HL-60/S4 treated with retinoic acid at 250 ng/mL for 4 days and 3 days (cell line): Measurements from ENCODE around the gene ZHX3.
"Not testable (repeated sequence)": the region's sequence is repeated elsewhere in the genome, so short reads cannot be mapped to it uniquely, and the experiment has no call there.

Source experiments
- in situ Hi-C: fragments of 300-500 bp; cut with MboI; formaldehyde crosslinking; loops from 2 replicates; pipeline ENCODE4 v1.7.0; 2022; ENCODE audit warnings: low sequenced_read_pairs

The ZHX3 gene

DNA sequence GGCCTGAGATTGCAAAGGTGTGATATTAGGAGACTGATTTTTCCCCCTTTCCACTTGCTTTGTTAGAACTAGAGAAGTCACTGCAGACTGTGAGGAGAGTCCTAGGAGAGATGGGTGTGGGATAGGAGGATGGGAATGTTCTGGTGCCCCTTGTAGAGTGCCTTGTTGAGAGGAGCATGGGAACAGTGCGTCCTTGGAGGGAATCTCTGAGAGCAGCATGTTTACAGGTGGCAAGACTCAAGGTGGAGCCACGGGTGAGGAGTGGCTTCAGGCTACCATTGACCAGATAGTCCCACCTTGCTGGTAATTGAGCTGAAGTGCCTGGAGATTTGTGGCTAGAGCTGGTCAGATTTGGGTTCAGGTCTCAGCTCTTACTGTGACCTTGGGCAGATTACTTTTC lies 174.2 kb downstream of the ZHX3 start:
- in situ Hi-C loops, result no loop called here

DNA sequence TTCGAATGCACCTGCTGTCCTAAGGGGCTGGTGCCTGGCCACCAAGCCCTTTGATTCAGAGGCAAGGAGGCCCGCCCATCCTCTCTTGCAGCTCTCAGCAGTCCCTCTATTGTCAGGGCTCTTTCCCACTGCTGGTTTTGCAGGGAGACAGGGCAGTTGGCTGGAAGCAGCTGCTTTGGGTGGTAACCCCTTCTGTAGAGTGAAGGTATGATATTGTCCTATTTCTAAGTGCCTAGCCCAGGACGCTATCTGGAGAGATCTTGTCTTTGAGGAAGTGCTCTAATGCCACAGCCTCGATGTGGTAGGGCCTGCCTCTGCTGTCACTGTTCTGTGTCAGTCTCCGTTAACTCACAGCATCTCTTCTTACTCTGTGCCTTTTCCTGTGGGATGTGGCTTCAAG lies 174.6 kb downstream of the ZHX3 start:
- in situ Hi-C loops, result no loop called here

DNA sequence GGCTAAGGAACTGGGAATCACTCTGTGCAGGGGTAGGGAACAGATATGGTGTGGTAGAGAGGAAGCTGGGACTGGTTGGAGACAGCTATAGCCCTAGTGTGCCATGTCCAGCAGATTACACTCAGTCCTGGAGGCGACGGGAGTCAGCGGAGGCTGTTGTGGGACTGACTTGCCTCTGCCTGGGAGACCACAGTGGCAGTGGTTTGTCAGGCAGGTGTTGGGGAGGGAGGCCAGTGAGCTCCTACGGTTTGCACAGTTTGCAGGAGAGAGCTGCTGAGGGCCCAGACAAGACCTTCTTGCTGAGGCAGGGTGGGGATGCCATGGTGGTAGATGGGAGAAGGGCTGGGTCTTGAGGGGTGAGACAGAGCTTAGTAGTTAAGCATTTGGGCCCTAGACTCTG lies 175.3 kb downstream of the ZHX3 start:
- in situ Hi-C loops, result no loop called here

DNA sequence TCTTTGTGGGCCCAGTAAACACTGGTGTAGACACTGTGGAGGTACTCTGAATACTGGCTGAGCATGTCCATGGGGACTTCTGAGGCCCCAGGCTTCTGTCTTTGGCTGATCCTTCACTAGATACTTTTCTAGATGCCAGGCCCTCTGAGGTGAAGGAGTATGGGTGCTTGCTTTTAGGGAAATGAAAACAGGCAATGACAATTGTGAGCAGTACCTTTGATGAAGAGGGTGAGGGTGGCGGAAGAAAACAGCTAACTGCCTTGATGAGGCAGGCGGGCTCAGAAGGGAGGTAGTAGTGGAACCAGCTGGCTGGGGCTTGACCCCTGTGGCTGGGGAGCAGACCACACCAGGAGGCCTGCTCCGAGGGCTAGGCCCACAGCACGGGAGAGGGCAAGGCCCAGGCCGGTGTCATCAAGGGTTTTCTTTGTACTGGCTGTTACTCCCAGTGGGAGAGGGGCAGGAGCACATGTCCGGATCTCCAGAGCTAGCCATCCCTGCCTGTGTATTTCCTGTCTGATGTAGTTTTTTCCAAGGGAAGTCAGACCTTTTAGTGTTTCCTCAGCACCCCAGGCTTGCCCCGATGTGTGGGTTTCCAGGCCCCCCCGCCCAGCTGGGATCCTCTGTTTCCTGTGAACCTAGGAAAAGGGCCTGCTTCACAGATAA lies 176.2 kb downstream of the ZHX3 start:
- in situ Hi-C loops, result no loop called here

DNA sequence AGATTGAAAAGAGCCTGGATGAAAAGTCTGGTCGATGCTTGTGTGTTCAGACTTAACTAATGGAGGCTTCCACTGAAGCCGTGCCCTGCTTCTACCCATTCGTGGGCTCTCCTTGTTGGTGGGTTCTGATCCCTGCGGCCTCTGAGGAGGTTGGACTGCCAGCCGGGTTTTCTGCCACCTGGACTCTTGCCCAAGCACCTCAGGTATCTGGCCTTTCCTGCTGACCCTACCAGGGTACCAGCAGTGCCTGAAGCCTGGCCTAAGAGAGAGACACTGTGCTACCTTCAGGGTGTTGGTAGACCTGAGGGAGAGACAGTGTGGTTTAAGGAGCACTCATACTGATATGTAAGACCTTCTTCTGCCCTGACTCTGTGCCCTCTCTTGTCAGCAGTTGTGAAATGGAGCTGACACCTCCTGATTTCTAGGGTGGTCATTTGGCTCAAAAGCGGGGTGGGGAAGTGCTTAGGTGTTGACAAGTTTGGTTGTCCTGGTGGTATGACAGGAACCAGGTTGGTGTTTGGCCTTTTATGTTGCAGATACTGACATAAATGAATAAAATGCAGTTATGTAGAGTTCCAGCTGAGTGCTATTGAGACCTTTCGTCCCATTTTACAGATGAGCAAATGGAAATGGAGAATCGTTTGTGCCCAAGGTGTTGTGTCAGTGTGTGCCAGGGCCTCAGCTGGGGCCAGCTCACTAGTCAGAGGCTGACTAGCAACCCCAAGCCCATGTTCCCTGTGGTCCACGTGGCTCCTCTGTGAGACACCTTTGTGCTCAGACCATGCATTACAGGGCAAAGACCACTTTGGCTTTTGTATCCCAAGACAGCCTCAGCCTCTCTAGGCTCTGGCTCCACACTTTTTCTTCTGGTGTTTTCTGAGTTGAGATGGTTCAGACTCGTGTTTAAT lies 177.1 kb downstream of the ZHX3 start:
- in situ Hi-C loops, result no loop called here

DNA sequence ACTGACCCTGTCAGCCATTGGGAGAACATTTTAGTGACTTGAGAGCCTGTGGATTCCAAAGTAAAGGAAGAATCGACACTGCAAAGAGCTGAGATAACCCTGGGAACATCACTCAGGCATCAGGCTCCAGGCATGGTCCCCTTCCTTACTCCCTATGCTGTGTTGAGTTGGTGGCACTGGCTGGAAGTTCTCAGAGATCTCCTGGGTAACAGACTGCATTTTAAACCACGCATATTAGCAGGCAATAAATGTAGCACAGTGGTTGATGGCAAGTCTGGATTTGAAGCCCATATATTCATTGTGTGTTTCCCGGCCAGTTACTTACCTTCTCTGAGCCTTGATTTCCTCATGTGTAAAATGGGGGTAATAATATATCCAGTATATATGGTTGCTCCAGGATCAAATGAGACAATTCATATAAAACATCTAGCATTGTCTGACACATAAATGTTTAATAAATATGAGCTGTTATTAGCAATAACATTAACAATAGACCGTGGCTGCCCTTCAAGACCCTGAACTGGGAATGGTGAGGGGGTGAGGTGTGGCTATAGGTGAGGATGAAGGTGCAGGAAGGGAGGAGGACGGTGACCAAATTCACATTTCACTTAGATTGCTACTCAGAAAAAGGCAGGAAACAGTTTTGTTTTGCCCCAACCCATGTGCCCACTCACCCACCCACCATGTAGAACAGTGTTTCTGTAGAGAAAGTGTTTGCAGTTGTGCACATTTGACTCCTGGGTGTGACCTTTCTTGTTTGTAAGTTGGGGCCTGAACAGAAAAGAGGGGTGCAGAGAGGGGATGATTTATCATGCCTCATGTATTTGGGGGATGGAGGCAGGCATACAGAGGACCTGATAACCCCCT lies 178.1 kb downstream of the ZHX3 start:
- in situ Hi-C loops, result no loop called here

DNA sequence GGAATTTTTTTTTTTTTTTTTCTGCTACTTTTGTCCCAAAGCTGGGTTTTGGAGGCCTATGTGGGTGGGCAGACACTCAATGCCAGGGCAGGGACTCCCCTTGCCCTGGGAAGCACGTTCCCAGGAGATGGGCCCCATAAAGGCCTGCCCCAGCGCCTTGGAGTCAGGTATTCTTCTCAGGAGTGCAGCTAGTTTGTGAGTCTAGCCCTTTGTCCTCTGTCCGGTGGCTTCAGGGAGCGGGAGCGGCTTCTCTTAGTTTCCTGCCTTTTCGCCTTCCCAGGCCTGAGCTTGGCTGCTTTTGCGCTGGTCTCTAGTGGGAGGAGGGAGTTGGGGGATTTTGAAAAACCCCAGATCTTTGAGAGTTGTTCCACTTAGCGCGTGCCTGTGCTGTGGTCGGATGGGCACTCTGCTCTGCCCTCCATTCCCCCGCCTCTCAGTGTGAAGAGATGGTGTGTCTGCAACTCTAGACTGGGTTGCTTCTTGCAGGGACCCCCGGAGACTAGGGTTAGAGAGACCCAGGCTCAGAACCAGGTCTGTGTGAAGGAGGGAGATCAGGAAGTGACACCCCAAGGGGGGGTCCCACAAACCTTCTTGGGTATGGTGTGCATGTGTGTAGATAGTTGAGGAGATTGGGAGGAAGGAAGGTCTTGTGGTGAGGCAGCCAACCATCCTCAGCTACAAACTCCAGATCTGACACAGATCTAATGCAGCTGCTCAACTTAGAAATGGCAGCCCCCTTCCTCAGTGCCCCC lies 178.9 kb downstream of the ZHX3 start:
- in situ Hi-C loops, result no loop called here

DNA sequence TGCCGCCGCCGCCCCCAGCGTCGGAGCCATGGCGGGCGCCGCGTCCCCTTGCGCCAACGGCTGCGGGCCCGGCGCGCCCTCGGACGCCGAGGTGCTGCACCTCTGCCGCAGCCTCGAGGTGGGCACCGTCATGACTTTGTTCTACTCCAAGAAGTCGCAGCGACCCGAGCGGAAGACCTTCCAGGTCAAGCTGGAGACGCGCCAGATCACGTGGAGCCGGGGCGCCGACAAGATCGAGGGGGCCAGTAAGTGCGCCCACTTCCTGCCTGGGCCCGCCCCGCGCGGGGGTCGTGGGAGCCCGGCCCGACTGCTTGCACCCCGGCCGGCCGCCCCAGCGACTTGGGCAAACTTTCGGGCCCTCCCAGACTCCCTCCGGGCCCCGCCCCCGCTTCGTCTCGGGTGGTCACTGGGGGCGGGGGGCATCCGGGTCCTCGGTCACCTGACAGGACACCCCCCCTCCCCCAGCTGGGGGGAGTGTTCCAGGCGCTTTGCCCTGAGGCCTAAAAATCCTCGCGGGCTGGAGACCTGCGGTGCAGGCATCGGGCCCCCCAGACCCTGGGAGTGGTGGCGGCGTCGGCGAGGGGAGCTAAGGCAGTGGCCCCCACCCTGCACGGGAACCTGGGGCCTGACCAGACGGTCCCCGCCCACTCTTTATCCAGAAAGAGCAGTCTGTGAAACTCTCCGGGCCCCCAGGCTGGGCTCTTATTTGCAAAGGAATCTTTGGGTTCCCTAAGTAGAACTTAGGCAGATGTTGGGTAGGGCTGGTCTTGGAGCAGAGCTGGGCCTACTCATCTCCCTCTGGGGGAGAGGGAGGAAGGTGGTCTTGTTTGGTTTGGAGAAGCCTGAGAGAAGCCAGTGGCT lies 179.7 kb downstream of the ZHX3 start:
- in situ Hi-C loops, result no loop called here

DNA sequence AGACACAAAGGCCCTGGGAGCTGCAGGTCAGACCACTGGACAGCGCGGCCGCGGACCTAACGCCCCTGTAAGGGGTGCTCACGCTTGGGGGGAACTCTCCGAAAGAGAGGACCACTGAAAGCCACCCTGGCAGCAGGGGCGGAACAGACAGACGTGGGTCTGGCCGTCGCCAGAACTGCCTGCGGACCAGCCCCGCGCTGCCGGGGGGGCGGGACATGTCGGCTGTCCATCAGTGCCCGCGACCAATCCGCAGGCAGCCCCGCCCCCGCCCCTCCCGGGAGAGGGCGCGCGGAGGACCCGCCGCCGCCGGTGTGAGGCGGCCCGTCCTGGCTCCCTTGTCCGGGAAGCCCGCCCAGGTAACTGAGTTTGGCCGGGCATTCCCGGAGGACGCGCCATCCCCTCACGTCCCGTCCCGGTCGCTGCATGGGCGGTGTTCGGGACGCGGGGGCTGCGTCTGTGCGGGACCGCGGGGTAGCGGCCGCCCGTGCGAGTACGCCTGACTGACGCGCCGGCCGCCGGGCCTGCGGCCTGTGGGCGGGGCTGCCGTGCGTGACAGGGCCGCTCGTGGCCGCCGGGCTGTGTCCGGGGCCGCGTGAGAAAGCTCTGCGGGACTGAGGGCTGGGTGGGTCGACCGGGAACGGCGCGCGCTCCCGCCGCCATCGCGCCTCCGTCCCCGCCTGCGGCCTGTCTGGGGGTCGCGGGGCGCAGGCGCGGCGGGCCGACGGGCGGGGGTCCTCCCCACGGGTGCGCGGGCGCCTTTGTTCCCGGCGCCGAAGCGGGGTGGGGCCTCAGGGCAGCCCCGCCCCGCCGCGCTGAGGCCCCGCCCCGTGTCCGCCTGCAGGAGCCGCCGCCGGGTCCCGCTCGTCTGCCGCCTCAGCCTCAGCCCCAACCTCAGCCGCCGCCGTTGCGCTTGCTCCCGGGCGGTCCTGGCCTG lies 180.6 kb downstream of the ZHX3 start, which contains the start of gene PLCG1:
TSS of gene PLCG1 (plus strand) at position 864 of the 934 bp plus-strand sequence. CDS start 99 bp downstream, outside the sequence.
- in situ Hi-C loops, result no loop called here

DNA sequence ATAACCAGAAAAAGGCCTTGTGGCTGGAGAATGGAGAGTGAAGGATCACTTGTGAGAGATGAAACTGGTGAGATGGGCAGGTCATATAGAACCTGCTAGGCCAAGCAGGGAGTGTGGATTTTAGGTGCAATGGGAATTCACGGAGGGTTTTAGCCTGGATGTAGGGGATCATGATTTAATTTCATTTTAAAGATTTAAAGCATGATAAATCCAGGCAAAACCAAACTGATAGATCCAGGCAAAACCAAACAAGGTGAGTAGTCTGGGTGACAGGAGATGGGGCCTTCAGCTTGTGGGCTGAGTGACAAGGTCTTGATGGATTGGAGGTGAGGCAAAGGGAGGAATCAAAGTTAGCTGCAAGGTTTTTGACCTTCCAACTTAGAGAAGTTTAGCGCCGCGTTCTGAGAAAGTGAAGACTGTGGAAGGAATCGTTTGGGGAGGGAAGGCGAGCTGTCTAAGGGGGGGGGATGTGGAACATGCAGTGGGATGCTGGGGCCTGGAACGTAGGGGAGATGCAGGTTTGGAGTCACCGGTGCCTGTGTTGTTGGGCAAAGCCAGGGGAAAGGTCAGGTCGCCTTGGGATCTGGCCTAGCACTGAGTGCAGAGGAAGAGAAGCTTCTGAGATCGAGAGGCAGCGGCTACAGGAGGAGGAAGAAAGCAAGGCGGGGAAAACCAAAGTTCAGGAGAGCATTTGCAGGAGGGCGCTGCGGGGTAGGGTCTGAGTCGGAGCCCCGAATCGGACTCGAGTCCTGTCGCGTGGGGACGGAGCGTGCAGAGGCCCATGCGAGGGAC lies 181.4 kb downstream of the ZHX3 start:
- in situ Hi-C loops, result no loop called here

DNA sequence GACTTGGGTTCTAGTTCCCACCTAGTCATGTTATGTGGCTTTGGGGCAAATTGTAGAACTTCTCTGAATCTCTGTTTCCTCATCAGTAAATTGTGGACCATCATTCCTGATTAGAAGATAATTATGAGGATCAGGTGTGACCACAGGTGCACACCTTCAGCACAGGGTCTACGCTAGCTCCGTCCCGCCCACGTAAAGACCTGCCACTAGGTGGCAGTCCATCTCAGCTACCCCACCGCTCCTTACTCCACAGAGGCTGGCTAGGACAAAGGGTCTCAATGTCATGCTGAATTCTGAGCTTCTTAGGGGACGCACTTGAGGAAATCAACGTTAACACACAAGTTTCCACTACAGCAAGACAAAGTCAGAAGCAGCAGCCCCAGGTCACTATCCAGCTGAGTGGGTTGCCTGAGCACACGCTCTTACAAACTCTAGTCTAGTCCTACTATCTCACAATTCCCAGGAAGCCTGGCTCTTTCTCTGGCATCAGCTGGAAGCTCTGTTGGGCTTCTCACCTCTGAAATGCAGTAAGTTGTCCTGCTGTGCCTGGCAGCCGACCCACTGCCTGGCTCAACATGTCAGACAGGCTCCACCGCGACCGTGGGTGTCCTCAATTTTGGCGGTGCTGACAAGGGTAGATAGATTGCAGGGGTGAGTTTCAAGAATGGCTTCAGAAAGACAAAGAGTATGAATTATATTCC lies 182.2 kb downstream of the ZHX3 start:
- in situ Hi-C loops, result no loop called here

DNA sequence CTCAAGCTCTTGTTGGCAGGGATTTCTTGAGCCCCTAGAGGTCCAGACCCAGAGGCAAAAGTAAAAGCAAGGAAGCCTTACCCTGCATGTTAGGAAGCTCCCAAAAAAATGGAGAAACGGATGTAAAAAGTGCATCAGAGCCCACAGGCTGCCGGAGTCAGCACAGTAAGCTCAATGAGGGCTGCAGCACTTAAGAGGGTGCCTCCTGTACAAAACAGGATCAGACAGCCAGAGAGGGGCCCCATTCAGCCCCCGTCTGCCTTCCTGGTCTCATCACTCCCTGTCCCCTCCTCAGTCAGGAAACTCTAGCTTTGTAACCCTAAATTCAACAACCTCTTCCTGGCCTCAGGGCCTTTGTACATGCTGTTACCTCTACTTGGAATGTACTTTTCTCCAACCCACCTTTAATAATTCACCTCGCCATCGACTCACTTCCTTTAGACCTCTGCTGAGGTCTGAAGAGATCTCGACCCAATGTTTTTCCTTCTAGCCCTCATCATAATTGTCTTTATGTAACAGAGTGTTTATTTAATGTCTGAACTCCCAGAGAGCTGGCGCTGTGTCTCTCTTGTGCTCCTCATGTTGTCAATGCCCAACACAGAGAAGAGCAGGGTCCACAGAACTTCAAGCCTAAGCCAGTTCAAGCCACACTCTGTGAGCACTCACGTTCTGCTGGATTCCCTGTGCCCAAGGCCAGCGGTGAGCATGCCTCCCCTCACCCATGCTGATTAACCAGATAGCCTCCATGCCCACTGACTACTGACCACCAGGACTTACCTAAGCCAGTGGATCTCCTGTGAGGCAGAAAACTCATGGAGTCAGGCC lies 183.0 kb downstream of the ZHX3 start:
- in situ Hi-C loops, result no loop called here

DNA sequence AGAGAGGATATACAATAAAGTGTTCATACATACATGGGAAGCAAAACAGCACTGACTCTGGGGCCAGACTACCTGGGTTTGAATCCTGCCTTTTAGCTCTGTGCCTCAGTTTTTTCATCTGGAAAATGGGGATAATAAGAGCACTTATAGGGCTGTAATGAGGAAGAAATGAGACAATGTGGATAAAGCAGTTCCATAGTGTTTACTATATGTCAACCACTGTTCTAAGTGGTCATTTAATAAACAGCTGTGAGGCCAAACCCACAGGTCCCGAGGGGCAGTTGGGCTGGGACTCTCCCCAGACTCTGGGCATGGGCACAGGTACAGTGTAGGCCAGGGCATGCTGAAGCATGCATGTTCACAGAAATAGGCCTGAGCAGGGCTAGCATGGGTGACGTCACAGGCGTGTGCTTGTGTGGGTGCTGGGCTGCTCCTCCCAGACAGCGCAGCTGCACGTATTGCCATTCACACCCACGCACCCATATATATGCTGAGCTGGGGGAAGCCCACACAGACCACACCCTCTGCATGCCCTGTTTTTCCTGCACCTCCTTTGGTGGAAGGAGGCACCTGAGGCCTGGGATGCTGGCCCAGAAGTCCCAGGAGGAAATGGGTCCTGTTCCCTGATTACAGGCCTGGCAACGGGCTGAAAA lies 183.7 kb downstream of the ZHX3 start:
- in situ Hi-C loops, result no loop called here

DNA sequence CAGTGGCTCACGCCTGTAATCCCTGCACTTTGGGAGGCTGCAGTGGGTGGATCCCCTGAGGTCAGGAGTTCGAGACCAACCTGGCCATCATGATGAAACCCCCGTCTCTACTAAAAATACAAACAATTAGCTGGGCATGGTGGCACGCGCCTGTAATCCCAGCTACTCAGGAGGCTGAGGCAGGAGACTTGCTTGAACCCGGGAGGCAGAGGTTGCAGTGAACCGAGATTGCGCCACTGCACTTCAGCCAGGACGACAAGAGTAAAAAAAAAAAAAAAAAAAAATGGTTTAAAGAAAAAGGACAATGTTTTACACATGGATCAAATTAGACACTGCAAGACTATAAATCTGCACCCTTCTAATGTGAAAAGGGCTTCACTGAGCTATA lies 185.1 kb downstream of the ZHX3 start:
- in situ Hi-C loops, result not testable (repeated sequence)

DNA sequence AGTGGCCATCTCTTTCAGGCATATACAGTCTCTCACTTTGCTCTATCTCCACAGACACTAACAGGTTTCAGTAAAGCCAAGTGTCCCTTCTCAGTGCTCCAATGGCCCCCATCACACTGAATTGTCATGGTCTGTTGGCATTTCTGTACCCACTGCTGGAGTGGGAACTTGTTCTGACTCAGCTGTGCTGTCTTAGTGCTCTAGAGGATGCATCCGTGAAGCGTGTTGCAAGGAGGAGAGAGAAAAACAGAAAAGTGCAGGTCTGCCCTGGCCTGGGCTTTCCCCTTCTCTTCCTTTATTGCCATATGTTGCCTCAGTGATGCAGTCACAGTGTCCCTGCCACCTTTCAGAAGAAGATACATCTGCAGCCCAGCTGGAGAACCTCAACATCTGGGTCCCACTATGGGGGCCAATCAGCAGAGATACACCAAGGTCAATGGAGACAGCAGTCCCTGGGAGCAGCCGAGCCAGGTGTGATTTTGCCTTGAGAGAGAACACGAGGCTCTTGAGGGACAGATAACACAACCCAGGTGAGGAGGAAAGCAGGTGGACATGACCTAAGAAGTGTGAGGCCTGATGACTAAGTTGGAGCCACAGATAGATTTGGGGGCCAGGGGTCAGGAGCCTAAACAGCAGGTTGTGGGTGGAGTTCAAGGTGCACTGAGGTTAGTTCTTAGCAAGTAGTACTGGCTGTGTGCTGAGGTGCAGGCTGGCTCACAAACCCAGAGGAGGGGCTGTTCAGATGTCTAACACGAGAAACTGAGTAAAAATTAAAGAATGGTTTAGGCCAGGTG lies 185.7 kb downstream of the ZHX3 start:
- in situ Hi-C loops, result no loop called here
